ENCODE results near the gene HLA-DOB. TPM values are rescaled to one million over a fixed set of nuclear protein-coding genes. Genes with fewer than 3 reads are reported as not detected.

The HLA-DOB gene
- total RNA-seq, 1 donor from 2014 or later: 0.20 TPM

DNA sequence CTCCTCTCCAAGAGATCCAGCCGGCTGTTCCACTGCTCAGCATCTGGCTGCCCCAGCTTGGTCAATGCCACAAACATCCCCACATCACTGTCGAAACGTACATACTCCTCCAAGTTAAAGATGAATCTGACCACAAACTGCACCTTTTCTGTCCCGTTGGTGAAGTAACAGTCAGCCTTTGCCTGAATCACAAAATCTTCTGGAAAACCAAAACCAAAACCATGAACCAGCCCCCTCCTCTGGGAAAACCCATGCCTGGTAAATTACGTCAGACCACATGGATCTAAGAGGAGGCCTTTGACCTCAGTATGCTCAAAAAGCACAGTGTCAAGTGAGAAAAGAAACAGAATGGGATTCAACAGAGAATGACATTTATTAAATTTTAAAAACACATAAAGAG, 1.7 kb downstream of the HLA-DOB start:
- H3K27me3 Mint-ChIP-seq (ENCODE audit: low read depth, unreplicated experiment): no peaks in the 10 kb centered on the region
- Histone ChIP-seq H2AFZ (ENCODE audit: low read depth, low read length) (no peak overlapping the region), H3K4me1 (ENCODE audit: insufficient read depth, low read length) (peaks cover 6% of the 10 kb centered on the region), H3K4me3 (ENCODE audit: insufficient read depth, low read depth, low read length) (no peak overlapping the region), H4K20me1 (ENCODE audit: insufficient read depth, low read length) (no peaks in the 10 kb centered on the region), H3K27ac (ENCODE audit: low read depth, low read length) (no peak overlapping the region), H3K36me3 (ENCODE audit: insufficient read depth, low read length) (no peaks in the 10 kb centered on the region), H3K9ac (ENCODE audit: low read length) (no peak overlapping the region), H3K27me3 (ENCODE audit: insufficient read depth, low read length) (no peaks in the 10 kb centered on the region), H3K79me2 (ENCODE audit: insufficient read depth, low read length) (no peaks in the 10 kb centered on the region), H3K4me2 (ENCODE audit: low read length) (no peak overlapping the region), H3K9me3 (ENCODE audit: insufficient read depth, low read depth, low read length) (no peaks in the 10 kb centered on the region)
- peak; percentile 37 for DNase-seq (ENCODE audit: low read depth)
- peaks cover 2% of the 10 kb centered on the region for H3K36me3 Mint-ChIP-seq (ENCODE audit: low read depth, unreplicated experiment)
- peak overlapping the region; percentile 43 for H3K27ac Mint-ChIP-seq (ENCODE audit: unreplicated experiment)
- peaks cover 6% of the 10 kb centered on the region for H3K9me3 Mint-ChIP-seq (ENCODE audit: unreplicated experiment)
- no peak for TF ChIP-seq EZH2 (IDR thresholded peaks at IDR 0.05; ENCODE audit: insufficient read depth, low read length)
- TF ChIP-seq, protein P1, sequence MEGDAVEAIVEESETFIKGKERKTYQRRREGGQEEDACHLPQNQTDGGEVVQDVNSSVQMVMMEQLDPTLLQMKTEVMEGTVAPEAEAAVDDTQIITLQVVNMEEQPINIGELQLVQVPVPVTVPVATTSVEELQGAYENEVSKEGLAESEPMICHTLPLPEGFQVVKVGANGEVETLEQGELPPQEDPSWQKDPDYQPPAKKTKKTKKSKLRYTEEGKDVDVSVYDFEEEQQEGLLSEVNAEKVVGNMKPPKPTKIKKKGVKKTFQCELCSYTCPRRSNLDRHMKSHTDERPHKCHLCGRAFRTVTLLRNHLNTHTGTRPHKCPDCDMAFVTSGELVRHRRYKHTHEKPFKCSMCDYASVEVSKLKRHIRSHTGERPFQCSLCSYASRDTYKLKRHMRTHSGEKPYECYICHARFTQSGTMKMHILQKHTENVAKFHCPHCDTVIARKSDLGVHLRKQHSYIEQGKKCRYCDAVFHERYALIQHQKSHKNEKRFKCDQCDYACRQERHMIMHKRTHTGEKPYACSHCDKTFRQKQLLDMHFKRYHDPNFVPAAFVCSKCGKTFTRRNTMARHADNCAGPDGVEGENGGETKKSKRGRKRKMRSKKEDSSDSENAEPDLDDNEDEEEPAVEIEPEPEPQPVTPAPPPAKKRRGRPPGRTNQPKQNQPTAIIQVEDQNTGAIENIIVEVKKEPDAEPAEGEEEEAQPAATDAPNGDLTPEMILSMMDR (IDR thresholded peaks at IDR 0.05; ENCODE audit: insufficient read depth, low read depth, low read length): no peak
- FAIRE-seq: no peak
- H3K4me3 Mint-ChIP-seq (ENCODE audit: unreplicated experiment): no peak overlapping the region
- H3K4me1 Mint-ChIP-seq (ENCODE audit: low read depth, unreplicated experiment): peaks cover 24% of the 10 kb centered on the region

DNA sequence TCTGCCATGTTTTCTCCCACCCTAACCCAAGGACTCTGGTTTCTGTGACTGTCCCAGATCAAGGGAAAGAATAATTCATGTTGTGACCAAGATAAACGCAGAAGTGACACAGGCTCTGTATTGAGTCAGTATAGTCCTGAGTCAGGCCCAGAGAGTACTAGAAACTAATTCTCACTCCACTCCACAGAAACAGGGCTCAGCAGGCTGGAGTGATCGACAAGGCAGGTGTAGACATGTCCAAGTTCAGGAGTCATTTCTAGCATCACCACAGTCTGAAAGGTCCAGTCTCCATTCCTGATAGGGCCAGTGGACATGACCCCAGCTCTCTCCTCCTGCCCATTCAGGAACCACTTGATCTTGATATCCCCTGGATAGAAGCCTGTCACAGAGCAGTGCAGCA, 2.7 kb downstream of the HLA-DOB start:
- H3K27ac ChIP-seq (ENCODE audit: low read depth, low read length): no peak overlapping the region
- TF ChIP-seq EZH2 (IDR thresholded peaks at IDR 0.05; ENCODE audit: insufficient read depth, low read length): no peak
- TF ChIP-seq, protein P1 (IDR thresholded peaks at IDR 0.05; ENCODE audit: insufficient read depth, low read depth, low read length): no peak
- H3K27me3 Mint-ChIP-seq (ENCODE audit: low read depth, unreplicated experiment): no peaks in the 10 kb centered on the region

DNA sequence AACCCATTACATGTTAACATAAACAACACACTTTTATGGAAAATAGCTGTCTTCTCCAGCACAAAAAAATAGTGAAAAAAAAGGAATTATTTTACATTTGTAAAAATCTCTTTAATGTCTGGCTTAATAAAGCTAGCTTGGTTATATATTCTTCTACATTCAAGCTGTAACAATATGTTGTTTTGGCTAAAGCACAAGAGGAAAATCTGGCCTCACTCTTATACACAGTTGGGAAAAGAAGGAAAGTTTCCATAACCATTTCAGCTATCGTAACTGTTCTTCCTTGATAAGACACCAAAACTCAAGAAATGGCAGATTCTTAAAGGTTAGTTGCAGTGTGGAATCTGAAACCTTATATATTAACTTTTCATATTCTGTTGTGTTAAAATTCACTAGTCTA, 7.6 kb downstream of the HLA-DOB start:
- Histone ChIP-seq H3K36me3 (ENCODE audit: insufficient read depth, low read length) (no peaks in the 10 kb centered on the region), H4K20me1 (ENCODE audit: insufficient read depth, low read length) (no peaks in the 10 kb centered on the region), H3K4me1 (ENCODE audit: insufficient read depth, low read length) (no peaks in the 10 kb centered on the region), H3K27ac (ENCODE audit: low read depth, low read length) (no peak overlapping the region), H3K9ac (ENCODE audit: low read length) (no peak overlapping the region), H3K27me3 (ENCODE audit: insufficient read depth, low read length) (no peaks in the 10 kb centered on the region), H3K79me2 (ENCODE audit: insufficient read depth, low read length) (no peaks in the 10 kb centered on the region), H3K9me3 (ENCODE audit: insufficient read depth, low read depth, low read length) (no peaks in the 10 kb centered on the region), H3K4me2 (ENCODE audit: low read length) (no peak overlapping the region), H3K4me3 (ENCODE audit: insufficient read depth, low read depth, low read length) (no peak overlapping the region), H2AFZ (ENCODE audit: low read depth, low read length) (no peak overlapping the region)
- no peak for DNase-seq (ENCODE audit: low read depth)
- Mint-ChIP-seq H3K27ac (ENCODE audit: unreplicated experiment) (no peak overlapping the region), H3K36me3 (ENCODE audit: low read depth, unreplicated experiment) (peaks cover 4% of the 10 kb centered on the region), H3K9me3 (ENCODE audit: unreplicated experiment) (peaks cover 13% of the 10 kb centered on the region), H3K4me1 (ENCODE audit: low read depth, unreplicated experiment) (peaks cover 7% of the 10 kb centered on the region), H3K27me3 (ENCODE audit: low read depth, unreplicated experiment) (peaks cover 8% of the 10 kb centered on the region), H3K4me3 (ENCODE audit: unreplicated experiment) (no peak overlapping the region)
- TF ChIP-seq EZH2 (IDR thresholded peaks at IDR 0.05; ENCODE audit: insufficient read depth, low read length): no peak
- TF ChIP-seq, protein P1 (IDR thresholded peaks at IDR 0.05; ENCODE audit: insufficient read depth, low read depth, low read length): no peak
- FAIRE-seq: no peak

More for the DNA sequence above, 2.7 kb downstream of the HLA-DOB start:
- no peaks in the 10 kb centered on the region for H3K36me3 ChIP-seq (ENCODE audit: insufficient read depth, low read length)
- Mint-ChIP-seq H3K9me3 (ENCODE audit: unreplicated experiment) (peaks cover 6% of the 10 kb centered on the region), H3K4me1 (ENCODE audit: low read depth, unreplicated experiment) (peaks cover 15% of the 10 kb centered on the region), H3K27ac (ENCODE audit: unreplicated experiment) (no peak overlapping the region), H3K36me3 (ENCODE audit: low read depth, unreplicated experiment) (peaks cover 2% of the 10 kb centered on the region), H3K4me3 (ENCODE audit: unreplicated experiment) (no peak overlapping the region)
- DNase-seq (ENCODE audit: low read depth) (no peak), FAIRE-seq (no peak)
- H3K4me3 ChIP-seq (ENCODE audit: insufficient read depth, low read depth, low read length): no peak overlapping the region
- H3K27me3 ChIP-seq (ENCODE audit: insufficient read depth, low read length): no peaks in the 10 kb centered on the region
- H3K9me3 ChIP-seq (ENCODE audit: insufficient read depth, low read depth, low read length): no peaks in the 10 kb centered on the region
- H2AFZ ChIP-seq (ENCODE audit: low read depth, low read length): no peak overlapping the region
- no peaks in the 10 kb centered on the region for H3K79me2 ChIP-seq (ENCODE audit: insufficient read depth, low read length)
- no peak overlapping the region for H3K4me2 ChIP-seq (ENCODE audit: low read length)
- no peaks in the 10 kb centered on the region for H3K4me1 ChIP-seq (ENCODE audit: insufficient read depth, low read length)
- H4K20me1 ChIP-seq (ENCODE audit: insufficient read depth, low read length): no peaks in the 10 kb centered on the region
- no peak overlapping the region for H3K9ac ChIP-seq (ENCODE audit: low read length)

Data from astrocyte (in vitro differentiated cells and primary cell).